ENCODE results near the gene CCN6. TPM values are rescaled to one million over a fixed set of nuclear protein-coding genes. Genes with fewer than 3 reads are reported as not detected.

The CCN6 gene
- not detected for total RNA-seq
- long read RNA-seq = 0 reads

DNA sequence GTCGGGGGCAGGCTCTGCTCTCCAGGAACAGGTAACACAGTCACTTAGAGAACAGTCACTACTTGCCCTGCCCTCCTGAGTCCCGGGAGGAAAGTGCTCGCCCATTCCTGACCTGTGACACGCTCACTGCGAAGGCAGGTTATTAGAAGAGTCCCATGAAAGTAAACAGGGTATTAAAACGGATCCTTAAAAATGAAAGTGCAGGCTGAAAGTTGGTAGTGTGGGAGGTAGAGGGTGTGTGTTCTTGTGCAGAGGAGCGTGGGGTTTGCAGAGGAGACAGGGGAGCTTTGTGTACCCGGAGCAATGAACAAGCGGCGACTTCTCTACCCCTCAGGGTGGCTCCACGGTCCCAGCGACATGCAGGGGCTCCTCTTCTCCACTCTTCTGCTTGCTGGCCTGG is at the start of gene CCN6:
Gene CCN6 (plus strand): TSS at position 104 of the 400 bp plus-strand sequence. CDS start 254 bp downstream, at position 358.
- intact Hi-C loops (cut with DNase I) = no loop called here
- no peak for ATAC-seq
- no peak for DNase-seq

DNA sequence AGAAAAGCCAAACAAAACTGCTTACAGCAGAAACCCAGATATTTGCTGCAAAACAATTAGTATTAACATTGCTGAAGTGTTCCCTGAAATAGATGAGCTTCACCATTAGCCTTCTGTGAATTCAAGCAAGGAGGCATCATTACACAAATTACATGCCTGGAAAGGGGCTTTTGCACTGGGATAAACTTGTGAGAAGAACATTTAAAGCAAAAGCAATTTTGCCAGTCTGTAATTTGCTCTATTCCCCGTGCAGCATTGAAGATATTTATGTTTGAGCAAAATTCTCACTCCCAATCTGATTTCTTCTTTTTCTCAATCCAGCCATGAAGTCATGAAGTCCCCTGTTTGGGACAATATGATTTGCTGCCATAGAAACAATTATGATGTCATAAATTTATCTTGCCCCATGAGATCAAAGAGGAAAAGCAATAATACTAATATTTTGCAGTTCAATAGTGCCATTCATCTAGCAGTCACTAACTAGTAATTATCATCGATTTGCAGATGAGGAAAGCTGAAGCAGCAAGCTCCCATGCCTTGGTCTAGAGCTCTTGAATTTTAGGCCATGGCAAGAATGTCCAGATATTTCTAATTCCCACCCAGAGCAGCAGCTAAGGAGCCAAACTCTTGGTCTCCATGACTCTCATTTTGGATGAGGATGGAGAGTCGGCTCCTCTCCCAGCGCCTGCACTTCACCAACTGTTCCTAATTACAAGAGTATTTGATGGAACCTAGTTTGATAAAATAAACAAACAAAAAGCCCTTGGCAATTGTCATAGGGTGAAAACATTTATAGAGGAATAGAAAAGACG is 49.5 kb upstream of the CCN6 start:
- ATAC-seq = peak; percentile 38 to 75
- DNase-seq = no peak
- intact Hi-C loops (cut with DNase I) = no loop called here

DNA sequence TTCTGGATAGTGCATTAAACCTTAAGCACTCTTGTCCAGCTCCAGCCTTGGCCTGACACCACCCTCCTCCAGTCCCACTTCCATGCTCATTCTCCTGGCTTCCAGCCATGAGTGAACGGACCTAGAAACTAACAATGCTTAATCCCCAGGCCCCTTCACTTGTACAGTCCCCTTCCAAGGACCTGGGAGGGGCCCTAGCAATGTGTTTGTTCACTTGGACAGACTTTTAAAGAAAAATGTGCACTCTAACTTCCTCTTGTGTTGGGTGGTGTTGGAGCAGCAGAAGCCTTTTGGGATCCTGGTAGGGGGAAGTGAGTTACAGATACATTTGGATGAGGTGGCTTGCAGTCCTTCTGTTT is 48.9 kb upstream of the CCN6 start:
- ATAC-seq (peak; percentile 48 to 57), DNase-seq (no peak)
- intact Hi-C loops (cut with DNase I) = no loop called here

DNA sequence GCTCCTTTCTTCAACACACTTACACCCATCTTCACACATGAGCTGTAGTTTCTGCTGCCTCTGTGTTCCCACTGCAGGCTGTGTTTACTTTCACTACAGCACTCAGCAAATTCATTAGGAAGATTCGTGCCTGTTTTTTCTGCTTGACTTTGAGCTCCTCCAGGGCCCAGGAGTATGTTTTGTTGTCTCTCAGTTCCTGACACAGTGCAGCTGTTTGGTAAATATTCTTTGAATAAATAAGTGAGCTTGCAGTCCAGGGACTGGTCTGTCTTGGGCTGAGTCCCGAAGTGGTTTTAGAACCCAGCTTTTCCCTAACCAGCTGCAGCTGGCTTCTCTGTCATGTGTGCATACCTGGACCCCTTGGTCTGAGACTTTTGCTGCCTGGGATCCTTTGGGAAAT is 46.6 kb upstream of the CCN6 start:
- ATAC-seq (peak in 1 of 2 donors; percentile 37), DNase-seq (no peak)
- intact Hi-C loops (cut with DNase I) = no loop called here

DNA sequence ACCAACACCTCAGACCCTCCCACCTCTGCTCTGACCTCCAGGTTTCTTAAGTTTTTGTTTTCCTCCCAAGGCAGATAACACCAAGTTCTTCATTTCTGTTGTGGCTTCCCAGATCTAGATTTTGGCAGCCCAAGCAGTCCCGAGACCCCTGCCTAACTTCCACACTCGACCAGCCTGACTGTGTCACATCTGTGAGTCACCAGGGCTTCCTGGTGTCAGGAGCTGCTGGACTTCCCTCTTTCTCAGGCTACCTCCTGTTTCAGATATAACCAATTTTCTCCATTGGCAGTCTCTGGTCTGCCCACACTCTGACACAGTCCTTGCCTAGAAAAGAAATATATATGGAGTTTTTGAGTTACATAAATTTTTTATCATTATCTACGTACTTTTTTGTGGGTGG is 46.1 kb upstream of the CCN6 start:
- DNase-seq (peak; percentile 28), ATAC-seq (peak in 1 of 2 donors; percentile 58)
- intact Hi-C loops (cut with DNase I) = no loop called here

DNA sequence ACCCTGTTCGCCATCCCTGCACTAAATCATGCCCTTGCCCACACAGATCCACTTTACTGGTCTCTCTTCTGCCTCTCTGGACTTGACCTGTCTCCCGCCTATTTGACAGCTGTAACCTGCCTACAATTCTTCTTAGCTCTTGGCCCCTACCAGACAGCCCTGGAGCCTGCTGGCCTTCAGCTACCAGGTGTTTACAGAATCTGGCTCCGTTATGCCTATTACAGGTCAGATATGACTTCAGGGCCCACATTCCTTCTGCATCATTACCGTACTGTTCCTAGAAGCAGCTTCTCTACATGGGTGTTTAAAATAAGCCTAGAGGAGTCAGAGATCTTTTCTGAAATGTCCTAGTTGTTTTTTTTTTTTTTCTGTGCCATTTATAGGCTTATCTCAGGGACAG is 45.4 kb upstream of the CCN6 start:
- intact Hi-C loops (cut with DNase I) = no loop called here
- ATAC-seq (no peak), DNase-seq (no peak)

DNA sequence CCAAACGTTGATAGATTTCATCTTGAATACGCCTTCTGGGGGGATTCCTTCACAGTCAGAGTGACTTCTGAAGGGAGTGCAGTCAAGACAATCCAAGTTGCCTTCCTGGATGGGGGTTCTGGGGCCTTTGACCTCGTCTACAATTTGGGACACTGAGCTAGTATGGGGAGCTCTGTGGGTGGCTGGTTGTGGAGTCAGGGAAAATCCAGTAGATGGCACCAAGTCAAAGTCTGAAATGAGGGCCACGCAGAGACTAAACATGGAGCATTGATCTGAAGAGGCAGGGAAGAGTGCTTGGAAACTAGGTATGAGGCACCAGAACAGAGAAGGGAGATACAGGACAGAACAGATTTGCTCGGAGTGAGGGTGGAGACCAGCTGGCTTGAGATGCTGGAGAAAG is 43.6 kb upstream of the CCN6 start:
- DNase-seq (no peak), ATAC-seq (no peak)
- intact Hi-C loops (cut with DNase I) = no loop called here

DNA sequence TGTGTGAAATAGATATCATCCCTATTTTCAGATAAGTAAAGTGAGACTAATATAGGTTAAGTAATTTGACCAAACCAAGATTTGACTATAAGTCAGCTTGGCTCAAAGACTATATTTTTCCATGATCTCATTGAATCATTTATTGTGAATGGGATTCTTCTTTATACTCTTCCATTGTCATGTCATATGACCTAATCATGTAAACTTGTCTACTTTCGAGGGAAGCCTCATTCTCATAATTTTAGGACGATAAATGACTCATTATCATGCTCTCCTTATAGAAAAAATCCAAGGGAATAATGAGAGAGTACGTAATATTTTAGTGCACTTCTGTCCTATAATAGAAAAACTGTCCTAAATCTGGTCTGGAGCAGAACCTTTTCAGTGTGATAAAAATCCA is 40.9 kb upstream of the CCN6 start:
- DNase-seq (no peak), ATAC-seq (no peak)
- intact Hi-C loops (cut with DNase I) = no loop called here

DNA sequence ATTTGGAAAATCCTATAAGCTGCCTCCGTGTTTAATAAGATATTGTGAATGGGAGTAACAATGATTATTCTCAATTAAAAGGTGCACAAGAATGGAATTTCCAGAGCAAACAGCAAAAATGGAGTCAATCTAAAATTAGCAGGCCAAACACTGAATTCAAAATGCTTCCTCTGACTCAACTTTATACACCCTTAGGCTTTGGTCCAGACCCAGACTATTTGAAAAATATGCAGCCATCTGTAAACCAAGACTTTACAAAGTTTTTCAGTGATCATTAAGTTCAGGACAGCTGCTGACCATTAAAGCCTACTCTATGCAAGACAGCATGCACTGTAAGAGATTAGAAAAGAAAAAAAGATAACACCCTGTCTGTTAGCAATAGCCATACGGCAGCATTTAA is 39.4 kb upstream of the CCN6 start:
- ATAC-seq = peak in 1 of 2 donors; percentile 54
- DNase-seq = no peak
- intact Hi-C loops (cut with DNase I) = no loop called here

DNA sequence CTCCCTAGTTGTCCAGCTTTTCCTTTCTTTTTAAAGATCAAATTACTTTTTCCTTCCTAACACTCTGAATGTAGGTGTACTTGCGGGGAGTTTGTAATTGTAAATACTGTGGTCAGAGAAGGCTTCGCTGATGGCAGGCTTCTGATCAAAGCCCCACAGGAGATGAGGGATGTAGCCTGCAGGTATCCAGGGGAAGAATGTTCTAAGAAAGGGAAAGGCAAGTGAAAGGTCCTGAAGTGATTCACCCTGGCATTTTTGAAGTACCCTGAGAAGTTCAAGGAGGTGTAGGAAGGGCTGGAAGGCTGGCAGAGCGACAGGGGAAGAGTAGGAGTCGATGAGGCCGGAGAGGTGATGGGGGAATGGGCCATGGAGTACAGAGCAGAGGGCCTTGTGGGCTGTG is 38.2 kb upstream of the CCN6 start:
- intact Hi-C loops (cut with DNase I) = no loop called here
- ATAC-seq (no peak), DNase-seq (no peak)

DNA sequence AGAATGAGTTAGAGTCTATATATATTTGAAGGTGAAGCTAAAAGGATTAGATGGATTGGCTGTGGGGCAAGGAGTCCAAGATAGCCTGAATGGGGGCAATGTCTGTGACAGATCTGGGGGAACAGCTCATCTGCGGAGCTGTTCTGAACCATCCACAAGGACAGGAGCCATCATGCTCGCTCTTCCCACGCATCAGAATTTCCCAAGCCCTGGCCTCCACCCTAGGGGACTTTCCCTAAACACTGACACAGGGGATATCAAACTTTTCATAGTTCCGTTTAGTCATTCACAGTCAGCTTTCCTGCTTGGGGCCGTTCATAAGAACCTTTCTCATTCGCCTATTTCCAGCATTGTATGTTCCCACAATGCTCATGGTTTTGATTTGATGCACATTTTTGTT is 37.6 kb upstream of the CCN6 start:
- intact Hi-C loops (cut with DNase I) = no loop called here
- peak; percentile 40 for DNase-seq
- peak; percentile 21 to 54 for ATAC-seq

DNA sequence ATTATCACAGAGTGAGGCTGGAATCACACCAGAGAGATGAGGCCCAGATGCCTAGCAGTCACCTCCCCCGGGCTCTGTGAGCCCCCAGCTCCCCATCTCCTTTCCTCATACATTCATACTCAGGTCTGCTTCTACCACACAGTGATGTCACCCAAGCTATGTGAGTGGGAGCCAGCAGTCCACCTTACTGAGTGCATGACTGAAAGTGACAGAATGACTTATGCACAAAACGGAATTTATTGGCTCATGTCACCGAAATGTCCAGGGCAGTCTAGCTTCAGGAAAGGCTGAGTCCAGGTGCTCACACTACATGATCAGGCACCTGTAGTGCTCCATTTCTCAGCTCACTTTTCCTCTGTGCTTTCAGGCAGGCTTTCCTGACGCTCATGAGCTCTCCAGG is 36.7 kb upstream of the CCN6 start:
- no peak for ATAC-seq
- no peak for DNase-seq
- intact Hi-C loops (cut with DNase I) = no loop called here

DNA sequence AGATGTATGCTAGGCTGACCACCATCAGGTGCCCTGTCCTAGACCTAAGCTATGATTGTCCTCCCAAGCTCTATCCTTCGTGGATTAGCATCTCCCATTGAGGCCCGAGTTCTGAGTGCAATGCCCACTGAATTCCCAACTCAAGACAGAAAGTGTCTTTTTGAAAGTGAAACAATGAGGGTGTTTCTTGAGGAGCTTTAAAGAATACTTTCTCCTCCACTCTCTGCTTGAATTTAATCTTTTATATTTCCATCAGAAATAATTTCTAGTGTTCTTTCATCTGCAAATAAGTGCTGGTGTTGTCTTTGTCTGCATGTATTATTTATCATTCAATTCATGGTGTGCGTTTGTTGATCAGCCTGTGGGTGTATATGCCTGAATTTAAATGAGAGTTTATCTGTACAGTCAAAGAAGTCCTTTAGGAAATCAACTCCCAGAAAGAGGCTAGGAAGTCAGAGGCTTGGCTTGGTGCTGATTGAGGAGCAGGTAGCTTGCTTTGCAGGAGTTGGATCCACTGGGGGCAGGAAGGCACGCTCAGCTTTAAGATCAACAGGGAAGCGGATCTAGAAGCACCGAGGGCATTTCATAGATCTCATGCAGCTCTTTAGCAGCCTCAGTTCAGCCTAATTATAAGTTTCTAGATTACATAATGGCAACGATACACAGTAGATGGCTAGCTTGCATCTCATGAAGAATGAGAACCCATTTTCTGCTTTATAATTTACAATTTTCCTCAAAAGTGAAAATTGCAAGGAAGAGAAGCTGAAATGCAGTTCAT is 36.0 kb upstream of the CCN6 start:
- no peak for ATAC-seq
- DNase-seq = no peak
- intact Hi-C loops (cut with DNase I) = no loop called here

DNA sequence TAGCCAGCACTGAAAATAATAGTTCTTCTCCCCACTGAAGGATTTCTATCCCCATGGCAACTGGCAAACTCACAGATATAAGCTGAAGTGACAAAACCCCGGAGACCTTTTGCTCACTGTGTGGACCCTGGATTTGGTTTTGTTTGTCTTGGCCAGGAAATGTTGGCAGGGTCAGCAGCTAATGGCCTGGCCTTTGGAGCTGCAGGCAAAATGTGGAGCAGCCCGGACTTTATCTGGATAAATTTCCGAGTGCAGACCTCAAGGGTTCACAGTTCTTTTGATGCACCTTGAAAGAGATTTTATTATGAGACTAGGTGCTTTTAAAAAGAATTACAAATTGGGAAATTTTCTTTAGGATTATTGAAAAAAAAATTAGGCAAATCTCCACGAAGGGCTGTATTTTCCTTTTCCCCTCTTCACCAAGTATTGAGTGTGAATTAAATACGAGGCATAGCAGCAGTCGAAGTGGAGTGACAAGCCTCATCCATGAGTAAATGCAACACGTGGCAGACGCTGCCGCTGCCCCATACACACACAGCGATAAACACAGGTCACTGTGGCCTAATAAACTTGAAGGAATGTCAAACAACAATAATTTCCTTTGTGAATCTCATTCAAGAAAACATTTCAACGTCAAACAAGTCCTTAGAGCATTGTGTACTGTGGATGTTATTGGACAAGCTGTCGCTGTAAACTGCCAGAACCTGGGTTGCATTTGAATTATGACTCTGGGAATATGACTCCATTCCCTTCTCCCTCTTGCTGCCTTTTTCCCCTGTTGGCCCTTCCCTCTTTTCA is 35.1 kb upstream of the CCN6 start:
- ATAC-seq = peak; percentile 83 to 90
- DNase-seq = peak; percentile 58
- intact Hi-C loops (cut with DNase I) = no loop called here

DNA sequence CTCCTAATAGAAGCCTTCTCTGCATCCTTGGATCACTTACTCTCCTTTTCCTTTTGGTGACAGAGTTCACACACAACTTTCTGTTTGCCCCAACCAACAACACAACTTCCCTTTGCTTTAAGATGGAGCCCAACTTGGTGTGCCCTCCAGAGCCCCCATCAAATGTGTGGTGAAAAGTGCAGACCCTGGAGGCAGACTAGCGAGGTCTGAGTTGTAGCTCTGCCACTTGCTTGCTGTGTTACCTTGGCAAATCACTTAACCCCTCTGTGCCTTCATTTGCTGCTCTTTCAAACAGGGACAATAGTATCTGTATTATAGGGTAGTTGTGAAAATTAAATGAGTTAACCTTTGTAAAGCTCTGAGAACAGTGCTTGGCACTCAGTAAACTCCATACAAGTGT is 34.3 kb upstream of the CCN6 start:
- intact Hi-C loops (cut with DNase I) = no loop called here
- DNase-seq (no peak), ATAC-seq (no peak)

DNA sequence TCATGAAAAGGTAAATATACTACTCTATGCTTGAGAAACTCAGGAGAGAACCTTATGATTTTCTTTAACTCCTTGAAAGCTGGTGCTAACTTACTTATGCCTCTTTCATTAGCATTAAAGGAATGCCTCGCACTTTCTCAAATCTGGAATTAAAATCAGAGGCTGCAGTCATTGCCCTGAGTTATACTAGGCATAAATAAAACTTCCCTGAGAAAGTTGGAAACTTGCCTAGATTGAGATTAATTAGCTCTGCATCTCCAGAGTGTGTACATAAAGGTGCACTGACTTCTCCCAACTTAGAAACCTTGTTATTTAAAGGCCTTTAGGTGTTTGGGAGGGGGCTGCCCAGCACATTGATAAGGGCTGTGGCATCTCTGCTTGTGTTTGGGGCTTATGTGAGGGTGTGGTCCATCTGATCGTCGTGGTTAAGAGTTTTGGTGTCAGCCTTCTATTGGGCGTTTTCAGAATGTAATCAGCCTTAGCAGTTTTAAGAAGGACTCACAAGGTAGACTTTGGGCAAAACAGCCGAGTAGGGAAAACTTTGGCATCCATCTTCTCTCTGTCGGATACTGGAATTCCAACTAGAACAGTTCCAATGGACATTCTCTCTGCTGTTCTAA is 32.1 kb upstream of the CCN6 start:
- ATAC-seq = no peak
- DNase-seq = no peak
- intact Hi-C loops (cut with DNase I) = no loop called here

DNA sequence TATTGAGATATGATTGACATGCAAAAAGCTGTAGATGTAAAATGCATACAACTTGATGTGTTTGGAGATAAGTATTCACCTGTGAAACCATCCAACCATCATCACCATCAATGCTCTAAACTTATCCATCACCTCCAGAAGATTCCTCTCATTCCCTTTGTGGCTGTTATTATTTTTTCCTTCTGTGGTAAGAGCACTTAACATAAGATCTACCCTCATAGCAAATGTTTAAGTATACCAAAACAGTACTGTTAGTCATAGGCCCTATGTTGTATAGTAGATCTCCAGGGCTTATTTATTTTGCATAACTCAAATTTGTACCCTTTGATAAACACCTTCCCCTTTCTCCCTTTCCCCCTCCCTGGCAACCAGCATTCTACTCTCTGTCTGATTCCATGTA is 31.2 kb upstream of the CCN6 start:
- no peak for DNase-seq
- no peak for ATAC-seq
- intact Hi-C loops (cut with DNase I) = no loop called here

DNA sequence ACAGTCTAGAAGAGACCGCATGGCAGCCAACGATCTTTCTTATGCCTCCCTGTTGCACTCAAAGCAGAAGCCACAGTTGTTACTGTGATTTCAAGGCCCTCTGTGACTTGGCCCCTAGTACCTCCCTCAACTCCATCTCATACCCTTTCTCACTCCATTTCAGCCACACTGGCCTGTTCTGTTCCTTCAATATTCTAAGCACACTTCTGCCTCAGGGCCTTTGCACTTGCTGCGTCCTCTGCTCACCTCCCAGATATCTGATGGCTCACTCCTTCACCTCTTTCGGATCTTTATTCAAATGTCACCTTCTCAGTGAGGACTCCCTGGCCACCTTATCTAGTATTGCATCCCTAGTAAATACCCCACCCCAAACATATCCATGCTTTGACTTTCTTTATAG is 29.4 kb upstream of the CCN6 start:
- intact Hi-C loops (cut with DNase I) = no loop called here
- ATAC-seq (no peak), DNase-seq (no peak)

DNA sequence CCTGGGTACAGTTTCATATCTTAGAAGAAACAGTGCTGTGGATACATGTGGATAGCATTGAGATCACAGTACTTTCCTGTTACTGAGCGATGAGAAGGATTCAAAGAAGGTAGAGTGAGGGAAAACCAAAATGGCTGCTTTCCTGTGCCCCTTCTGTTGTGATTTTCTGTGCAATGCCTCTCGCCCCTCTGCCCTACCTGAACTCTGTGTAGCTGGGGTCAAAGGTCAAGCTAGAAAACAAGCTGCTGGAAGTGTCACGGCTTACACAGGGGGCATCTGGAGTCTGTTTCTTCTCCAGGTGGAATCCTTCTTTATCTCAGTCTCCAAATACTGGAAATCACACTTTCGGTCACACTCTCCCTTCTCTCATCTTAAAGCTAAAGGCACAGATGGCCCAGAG is 27.0 kb upstream of the CCN6 start:
- intact Hi-C loops (cut with DNase I) = no loop called here
- no peak for ATAC-seq
- no peak for DNase-seq

Data from left cardiac atrium (tissue), 4 donors.